Tongue (tissue), 2 donors: ENCODE measurements around the gene PRDM16. TPM values are rescaled to one million over a fixed set of nuclear protein-coding genes. Genes with fewer than 3 reads are reported as not detected.

Experiments used
- DNase-seq: peaks from one replicate; pipeline ENCODE4 v3.0.0-alpha.2; 2015
- total RNA-seq: library from RNA; depleted of rRNA; stranded (reverse); fragments of >200 nt; gene quantifications from one replicate; pipeline ENCODE4 v1.2.3, GENCODE V29; 2014

PRDM16 gene
- total RNA-seq, 1 donor from 2014 or later, result 1.6 TPM

DNA sequence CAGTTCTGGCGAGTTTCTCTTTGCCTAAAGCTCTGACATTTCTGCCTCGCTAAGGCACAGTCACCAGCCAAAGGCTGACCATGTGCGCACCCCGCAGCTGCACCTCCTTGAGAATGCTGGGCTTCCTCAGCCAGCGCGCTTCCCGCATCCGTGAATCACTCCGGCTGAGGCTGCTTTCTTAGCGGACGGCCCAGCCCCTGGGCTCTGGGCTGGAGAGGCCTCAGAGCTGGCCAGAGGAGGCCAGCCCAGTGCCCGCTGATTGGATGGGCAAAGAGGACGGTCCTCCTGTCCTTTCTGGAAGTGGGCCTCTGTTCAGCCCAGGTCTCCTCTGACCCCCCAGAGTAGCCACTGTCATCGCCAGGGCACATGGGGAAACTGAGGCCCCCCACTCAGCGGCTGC is 56.1 kb downstream of the PRDM16 start:
- DNase-seq, result no peak

DNA sequence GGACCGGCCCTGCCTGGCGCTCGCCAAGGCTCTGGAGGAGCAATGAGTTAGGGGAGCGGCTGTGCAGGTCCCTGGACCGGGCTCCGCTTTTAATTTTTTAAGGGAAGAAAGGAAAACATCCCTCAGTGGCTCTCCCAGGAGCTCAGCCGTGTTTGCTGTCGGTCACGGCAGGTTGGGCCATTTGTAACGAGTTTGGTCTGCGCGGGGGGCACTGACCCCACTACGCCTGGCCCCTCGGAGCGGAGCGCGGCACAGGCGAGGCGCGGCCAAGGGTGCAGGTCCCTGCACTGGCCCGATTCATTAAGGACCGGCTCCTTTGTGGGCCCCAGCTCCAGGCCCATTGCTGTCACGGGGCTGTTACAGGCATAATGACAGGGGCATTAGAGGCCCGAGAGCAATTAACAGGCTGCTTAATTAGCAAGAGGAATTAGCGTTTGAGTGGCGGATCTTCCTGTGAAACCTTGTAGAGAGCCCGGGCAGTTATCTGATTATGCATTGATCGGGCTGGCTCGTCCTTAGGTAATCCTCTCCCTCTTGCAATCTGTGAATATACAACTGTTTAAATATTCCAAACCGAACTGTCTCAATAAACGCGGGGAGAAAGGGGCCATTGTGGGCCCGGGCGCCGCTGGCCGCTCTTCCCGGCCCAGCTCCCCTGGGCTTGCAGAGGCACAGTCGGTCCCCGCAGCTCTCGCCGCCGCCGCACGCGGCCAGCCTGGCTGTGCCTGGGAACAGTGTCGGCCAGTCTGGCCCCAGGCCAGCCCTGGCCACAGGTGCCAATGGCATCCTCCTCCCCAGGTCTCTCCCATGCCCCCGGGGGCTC is 56.8 kb downstream of the PRDM16 start:
- no peak for DNase-seq

DNA sequence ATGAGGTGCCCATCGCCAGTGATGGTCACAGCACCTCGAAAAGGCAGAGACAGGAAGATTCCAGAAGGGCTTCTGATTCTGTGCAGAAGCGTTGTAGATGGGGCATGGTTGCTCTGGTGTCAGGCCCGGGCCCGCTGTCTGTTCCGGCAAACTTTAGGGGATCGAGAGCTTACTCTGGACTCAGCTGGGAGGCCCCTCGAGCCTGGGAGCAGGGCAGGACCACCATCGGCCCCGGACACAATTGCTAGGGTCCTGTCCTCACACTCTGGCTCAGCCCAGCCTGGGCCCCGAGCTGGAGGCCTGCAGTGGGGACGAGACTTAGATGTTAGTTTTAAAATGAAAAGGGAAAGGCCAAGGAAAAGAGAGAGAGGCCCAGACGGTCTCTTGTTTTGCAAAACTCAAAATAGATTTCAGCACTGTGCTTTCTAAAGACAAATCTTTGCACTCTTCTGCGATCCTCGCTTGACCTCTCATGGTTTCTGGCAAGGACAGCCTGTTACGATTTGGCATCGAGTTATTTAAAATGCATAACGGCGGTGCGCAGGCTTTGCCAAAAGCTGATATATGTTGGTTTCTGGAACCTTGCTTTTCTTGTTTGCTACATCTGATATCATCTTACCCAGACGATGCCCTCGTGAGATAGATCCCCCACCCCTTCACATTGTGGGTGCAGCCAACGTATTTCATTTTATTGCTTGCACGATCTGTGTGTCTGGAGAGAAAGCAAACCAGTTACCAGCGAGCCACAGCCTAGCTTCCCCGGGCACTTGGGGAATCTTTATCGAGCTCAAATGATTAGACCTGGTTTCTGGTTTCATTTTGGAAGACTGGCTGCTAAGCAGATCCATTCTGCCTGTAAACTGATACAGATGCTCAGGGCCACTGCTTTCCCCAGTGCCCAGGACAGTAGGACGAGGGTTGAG is 58.0 kb downstream of the PRDM16 start:
- peak; percentile 64 for DNase-seq

DNA sequence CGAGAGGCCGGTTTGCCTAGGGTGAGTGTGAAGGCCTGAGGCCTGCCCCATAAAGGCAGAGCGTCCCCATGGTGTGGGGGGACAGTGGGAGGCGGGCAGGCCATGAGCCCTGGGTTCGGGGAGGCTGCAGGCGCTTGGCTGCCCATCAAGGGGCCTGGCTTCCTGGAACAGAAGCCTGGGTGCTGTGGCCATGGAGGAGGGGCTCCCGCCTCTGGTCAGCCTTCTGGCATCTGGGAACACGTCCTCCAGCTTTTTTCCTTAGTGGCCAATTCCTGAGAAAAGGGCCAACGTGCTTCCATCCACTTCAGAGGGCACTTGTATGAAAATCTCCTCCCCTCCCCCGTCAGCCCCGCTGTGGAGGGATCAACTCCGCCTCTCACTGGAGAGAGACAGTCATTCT is 58.7 kb downstream of the PRDM16 start:
- no peak for DNase-seq

DNA sequence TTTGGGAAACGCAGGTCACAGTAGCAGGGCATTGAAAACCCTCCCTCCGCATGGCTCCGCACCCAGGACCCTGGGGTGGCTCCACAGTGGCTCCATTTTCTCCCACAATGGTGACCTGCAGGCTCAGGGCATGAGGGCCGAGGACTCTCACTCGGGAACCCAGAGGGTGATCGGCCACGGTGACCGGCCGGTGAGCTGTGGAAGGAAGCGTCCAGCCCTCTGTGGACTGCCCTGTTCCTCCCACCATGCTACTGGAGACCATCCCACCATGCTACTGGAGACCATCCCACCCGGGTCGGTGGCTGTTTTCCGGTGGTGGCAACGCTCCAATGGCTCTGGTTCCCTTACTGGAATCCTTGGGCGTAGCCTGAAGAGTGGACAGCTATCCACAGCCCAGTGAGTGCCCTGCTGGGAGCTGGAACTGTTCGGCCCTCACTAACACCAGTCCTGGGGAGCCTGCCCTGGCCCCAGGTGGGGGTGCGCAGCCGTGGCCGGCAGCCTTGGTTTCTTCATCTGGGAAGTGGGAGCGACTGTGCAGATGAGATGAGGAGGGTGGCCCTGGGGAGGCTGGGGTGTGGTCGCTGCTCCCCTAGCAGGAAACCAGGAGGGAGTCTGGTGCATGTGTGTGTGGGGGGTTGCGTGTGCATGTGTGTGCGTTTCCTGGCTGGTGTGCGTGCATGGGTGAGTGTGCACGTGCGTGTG is 59.6 kb downstream of the PRDM16 start:
- DNase-seq, result no peak

DNA sequence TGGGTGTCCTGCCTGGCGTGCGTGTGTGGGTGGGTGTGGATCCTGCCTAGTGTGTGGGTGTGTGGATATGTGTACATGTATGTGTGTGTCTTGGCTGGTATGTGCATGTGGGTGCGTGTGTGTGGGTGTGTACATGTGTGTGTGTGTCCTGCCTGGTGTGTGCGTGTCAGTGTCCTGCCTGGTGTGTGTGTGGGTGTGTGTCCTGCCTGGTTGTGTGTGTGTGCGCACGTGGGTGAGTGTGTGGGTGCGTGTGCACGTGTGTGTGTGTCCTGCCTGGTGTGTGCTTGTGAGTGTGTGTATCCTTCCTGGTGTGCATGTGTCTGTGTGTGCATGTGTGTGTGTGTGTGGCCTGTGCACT is 60.1 kb downstream of the PRDM16 start:
- no peak for DNase-seq

DNA sequence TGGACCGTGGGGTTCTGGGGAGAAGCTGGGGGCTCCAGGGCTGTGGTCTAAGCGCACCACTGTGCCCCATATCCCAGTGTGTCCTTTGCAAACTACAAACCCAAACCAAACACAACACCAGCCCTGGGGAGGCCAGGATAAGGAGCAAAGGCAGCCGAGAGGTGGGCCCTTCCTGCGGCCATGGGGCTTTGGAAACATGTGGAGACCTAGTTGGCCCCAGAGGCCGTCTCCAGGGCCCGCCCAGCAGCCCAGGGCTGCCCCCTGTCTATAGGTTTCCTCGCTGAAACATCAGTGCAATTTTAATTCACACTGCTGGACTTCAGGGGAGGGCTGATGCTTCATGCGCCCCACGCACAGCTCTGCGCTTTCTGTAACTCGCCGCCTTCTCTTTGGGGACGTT is 61.3 kb downstream of the PRDM16 start:
- no peak for DNase-seq

- DNase-seq, result no peak
Observed at GRCh38 chr1:3132660-3133059, 63.7 kb downstream of the PRDM16 start.

DNA sequence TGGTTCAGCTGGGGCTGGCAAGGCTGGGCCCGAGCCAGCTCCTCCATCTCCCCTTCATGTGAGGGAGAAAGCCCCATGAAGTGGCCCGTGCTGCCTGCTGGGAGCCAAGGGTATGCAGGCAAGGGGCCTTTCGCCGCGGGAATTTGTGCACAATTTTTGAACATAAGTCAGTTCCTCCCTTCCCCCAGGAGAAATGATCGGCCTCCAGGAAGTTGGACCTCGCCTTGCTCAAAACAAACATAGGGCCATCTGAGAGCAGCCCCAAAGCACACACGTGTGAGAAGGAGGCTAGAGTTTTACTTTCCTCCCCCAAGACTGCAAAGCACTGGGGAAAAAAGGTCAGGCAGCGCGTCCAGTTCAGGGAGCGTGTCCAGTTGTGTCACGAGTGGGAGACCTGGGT is 64.7 kb downstream of the PRDM16 start:
- no peak for DNase-seq

GRCh38 chr1:3134381-3135072 is 65.5 kb downstream of the PRDM16 start:
- DNase-seq, result no peak

GRCh38 chr1:3135073-3135702 is 66.2 kb downstream of the PRDM16 start:
- DNase-seq, result peak; percentile 30

DNA sequence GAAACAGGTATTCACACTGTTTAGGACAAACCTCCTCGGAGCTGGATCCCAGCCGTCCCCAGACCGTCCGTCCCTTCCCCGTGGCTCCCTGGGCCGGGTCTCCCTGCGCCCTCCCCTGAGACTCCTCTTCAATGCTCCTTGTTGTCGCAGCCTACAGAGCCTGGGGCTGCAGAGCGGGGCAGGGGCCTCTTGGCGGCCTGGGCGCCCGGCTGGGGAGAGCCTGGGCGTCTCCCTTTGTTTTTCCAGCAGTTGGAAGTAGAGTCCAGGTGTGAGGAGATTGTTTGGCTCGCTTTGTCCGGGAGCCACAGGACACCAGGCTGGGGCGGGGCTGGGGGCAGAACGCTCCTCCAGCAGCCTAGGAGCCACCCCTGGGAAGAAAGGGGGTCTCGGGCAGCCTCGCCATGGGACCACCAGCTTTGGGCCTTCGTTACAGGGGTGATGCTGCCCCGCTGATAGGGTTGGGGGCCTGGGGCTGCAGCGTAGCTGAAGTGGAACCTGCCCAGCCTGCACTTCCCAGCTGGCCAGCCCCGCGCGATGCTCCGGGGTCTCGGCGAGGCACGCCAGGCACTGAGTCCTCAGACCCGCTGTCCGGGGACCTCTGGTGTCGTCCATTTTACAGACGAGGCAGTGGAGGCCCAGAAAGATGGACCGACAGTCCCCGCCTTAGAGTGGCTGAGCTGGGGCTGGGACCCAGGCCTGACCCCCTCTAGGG is 66.9 kb downstream of the PRDM16 start:
- no peak for DNase-seq

GRCh38 chr1:3136532-3136931 is 67.5 kb downstream of the PRDM16 start:
- no peak for DNase-seq

DNA sequence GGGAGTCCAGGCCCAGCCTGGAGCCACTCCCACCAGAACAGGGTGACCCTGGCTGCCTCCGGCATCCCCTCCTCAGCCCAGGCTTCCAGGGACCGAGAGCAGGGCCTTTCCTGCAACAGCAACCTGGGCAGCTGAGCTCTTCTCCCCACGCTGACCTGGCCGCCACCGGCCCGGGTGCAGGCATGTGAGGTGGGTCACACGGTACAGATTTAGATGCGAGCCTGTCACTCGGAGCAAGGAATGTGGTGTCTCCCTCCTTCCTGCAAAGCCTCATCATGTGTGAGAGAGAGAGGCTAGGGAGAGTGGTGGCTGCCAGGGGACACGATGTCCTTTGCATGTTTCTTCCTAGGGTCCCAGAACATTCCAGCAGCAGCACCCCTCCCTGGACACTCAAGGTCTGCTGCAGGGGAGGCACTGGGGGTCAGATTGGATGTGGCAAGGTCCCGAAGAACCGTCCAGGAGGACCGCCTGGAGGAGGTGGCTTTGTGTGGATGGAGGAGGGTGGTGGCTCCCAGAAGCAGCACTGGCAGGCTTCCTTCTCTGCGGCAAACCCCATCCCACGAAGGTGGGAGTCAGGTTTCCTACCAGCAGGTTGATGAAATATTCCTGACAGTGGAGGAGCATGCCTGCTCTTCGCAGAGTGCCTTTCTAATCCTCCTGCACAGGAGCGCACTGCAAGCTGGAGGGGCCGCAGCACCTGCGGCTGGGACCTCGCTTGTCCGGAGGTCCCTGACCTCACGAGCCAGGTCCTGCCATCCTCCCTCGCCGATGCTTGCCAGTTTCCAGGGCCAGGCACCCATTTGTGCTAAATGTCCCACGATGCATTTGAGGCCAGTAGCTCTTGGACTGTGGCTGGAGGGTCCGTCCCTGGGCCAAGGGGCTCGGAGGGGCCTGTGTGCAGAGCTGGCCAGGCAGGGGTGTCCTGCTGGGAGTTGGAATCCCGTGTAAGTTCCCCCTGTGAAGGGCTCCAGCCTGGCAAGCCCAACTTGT is 68.4 kb downstream of the PRDM16 start:
- DNase-seq, result no peak

DNA sequence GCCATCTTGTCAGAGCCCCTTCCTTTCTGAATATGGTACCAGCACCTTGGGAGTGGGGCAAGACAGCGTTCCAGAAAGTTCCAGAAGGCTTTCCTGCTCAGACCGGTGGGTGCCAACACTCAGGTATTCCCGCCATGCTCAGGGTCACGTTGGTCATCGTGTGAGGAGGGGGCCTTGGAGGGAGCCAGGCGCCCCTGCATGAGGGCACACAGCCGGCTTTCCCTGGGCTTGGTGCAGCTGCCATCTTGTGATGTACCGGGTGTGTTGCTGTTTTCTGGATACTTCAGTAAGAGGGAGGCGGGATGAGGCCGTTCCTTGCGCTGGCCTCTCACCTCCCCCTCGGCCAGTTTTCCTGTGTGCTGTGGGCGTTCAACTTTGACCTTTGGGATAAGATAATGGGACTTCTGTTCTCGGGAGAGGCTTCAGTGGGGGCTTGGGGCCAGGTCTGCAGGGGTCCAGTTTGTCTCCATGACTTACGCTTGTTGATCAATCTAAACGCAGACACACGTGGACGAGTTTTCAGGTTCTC is 69.7 kb downstream of the PRDM16 start:
- no peak for DNase-seq

DNA sequence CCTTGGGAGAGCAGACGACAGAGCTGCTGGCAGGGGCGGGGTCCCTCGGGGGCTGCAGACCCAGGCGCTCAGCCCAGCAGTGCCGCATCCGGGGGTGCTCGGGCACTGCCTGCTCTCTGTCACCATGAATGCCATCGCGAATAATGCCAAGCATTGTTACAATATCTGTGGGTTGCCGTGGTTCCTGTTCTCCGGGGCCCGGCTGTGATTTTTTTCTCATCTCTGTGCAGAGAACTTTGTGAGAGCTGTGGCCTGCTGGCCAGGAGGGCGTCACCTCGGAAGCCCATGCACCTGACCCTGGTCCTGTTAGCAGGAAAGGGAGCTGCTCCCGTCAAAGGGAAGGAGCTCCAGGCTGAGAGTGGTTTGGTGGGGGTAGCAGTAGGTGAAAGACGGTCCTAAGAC is 70.4 kb downstream of the PRDM16 start:
- DNase-seq, result no peak

DNA sequence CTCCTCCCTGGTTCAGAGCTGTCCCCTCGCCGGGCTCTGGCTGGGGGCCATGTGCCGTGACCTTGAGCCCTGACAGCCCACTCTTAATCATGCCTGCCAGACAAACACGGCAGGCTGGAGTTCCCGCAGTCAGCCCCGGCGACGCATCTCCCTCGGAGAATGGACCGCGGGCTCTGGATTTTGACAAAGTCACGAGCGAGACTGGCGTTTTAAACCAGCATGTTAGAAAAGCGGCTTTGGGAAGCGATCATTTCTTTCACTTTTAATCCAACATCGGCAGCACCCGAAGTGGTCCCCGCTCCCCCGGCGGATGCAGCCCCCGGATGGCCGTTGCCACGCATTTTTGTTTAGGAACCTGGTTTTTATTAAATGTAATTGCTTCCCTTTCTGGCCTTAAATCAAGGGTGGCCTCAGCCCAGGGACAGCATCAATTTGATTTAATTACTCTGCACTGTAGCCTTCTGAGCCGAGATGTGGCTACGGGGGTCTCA is 70.9 kb downstream of the PRDM16 start:
- no peak for DNase-seq

DNA sequence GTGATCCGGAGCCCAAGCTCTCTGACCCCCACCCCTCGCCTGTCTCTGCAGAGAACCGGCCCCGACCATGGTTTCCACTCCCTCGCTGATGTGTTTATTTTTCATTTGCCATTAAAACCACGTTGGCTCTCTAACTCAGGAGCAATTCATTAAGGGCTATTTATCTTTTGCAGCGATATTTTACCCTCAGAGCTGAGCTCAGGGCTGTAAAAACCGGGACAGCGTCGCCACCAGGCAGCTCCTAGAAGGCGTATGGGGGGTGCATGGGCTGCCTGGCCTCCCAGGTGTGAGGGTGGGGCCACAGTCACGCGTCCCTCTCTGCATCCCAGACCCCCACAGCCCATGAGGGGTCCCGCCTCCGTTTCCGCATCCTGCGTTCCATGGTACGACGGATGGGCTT is 71.4 kb downstream of the PRDM16 start:
- DNase-seq, result no peak

DNA sequence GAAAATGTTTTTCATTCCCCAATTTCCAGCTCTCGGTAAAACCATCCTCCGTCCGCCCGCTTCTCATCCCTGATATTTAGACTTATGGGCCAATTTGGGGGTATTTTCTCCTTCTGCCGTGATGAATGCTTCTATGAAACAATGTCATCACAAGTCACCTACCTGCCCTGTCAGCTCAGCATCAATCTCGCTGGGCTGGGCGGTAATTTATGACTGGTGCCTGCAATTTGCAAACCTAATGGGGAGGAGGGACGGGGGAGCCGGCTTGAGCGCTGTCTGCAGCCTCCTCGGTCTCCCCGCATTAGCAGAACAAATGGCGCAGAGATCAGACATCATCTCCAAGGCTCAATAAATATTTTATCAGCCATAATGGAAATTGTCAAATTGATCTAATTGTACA is 72.1 kb downstream of the PRDM16 start:
- no peak for DNase-seq
